SK-N-SH (cell line): ENCODE results near the gene NDUFC1. TPM values are rescaled to one million over a fixed set of nuclear protein-coding genes. Genes with fewer than 3 reads are reported as not detected.

Experiments
- CTCF ChIA-PET: fragments of 300-600, 350-600 bp; formaldehyde crosslinking; extraction: SDS; loops from one replicate; lab custom pipeline; 2021; lab: Yijun Ruan, JAX
- POLR2A ChIA-PET: fragments of 350-600 bp; sonication (Branson Sonifier 250); formaldehyde crosslinking; extraction: SDS; loops from one replicate; lab custom pipeline; 2020; ENCODE audit warnings: antibody characterized with exemption, inconsistent platforms; lab: Yijun Ruan, JAX
- DNase-seq: peaks from one replicate; pipeline ENCODE4 v3.0.0; 2012
- H2AFZ ChIP-seq: fragments of 200-600 bp; sonication (generic); 2 replicates; pipeline ENCODE4 v1.8.1; 2016; ENCODE audit warnings: antibody characterized with exemption, mild to moderate bottlenecking, low read depth
- H3F3A ChIP-seq: fragments of 200-600 bp; sonication (generic); replicated peaks from 2 replicates; pipeline ENCODE3; 2016; ENCODE audit warnings: antibody characterized with exemption, mild to moderate bottlenecking; ENCODE audit not compliant: insufficient read depth
- H3K27ac ChIP-seq, 2 experiments: fragments of 200-500 bp in 1 of 2; fragments of 200-600 bp in 1 of 2; sonication (Bioruptor generic) in 1 of 2; sonication (generic), shearing (Covaris generic) in 1 of 2; 2 replicates each; pipeline versions ENCODE4 v1.5.1 to v1.6.1; 2014 to 2016; ENCODE audit warnings: low read depth in 2 of 2, inconsistent platforms in 1 of 2, low read length in 1 of 2, mild to moderate bottlenecking in 1 of 2, mixed read lengths in 1 of 2
- H3K27me3 ChIP-seq: fragments of 200-600 bp; sonication (generic), shearing (Covaris generic); 2 replicates; pipeline ENCODE4 v1.6.1; 2016; ENCODE audit warnings: mixed run types; ENCODE audit not compliant: insufficient read depth
- H3K36me3 ChIP-seq, 2 experiments: fragments of 200-500 bp in 1 of 2; fragments of 200-600 bp in 1 of 2; sonication (Bioruptor generic) in 1 of 2; sonication (generic) in 1 of 2; replicated peaks in 1 of 2; 2 replicates each; pipeline versions ENCODE3 to v1.5.1; 2014 to 2016; ENCODE audit warnings: low read length in 1 of 2, mild to moderate bottlenecking in 1 of 2; ENCODE audit not compliant: insufficient read depth in 2 of 2, control insufficient read depth in 1 of 2
- H3K4me1 ChIP-seq, 2 experiments: fragments of 200-500 bp in 1 of 2; fragments of 200-600 bp in 1 of 2; sonication (Bioruptor generic) in 1 of 2; sonication (generic), shearing (Covaris generic) in 1 of 2; 2 replicates each; pipeline versions ENCODE4 v1.5.1 to v1.6.1; 2014 to 2016; ENCODE audit warnings: low read depth in 1 of 2, low read length in 1 of 2, mixed run types in 1 of 2; ENCODE audit not compliant: insufficient read depth in 2 of 2, control insufficient read depth in 1 of 2
- H3K4me2 ChIP-seq: fragments of 200-600 bp; sonication (generic), shearing (Covaris generic); 2 replicates; pipeline ENCODE4 v1.6.1; 2017; ENCODE audit warnings: mixed run types
- H3K4me3 ChIP-seq, 2 experiments: fragments of 200-500 bp in 1 of 2; fragments of 200-600 bp in 1 of 2; sonication (Bioruptor generic) in 1 of 2; sonication (generic), shearing (Covaris generic) in 1 of 2; 2 replicates each; pipeline versions ENCODE4 v1.5.1 to v1.8.1; 2014 to 2016; ENCODE audit warnings: low read depth in 2 of 2, inconsistent platforms in 1 of 2, low read length in 1 of 2, mild to moderate bottlenecking in 1 of 2, mixed read lengths in 1 of 2, moderate library complexity in 1 of 2
- H3K79me2 ChIP-seq: fragments of 200-600 bp; sonication (generic); 2 replicates; pipeline ENCODE4 v1.8.1; 2017; ENCODE audit warnings: mild to moderate bottlenecking; ENCODE audit not compliant: insufficient read depth
- H3K9ac ChIP-seq: fragments of 200-600 bp; sonication (generic); 2 replicates; pipeline ENCODE4 v1.6.1; 2017; ENCODE audit warnings: mixed run types
- H3K9me2 ChIP-seq: fragments of 200-600 bp; sonication (generic); 2 replicates; pipeline ENCODE4 v1.6.1; 2017; ENCODE audit warnings: mixed run types
- H3K9me3 ChIP-seq: fragments of 200-600 bp; sonication (generic); 2 replicates; pipeline ENCODE4 v1.6.1; 2017; ENCODE audit warnings: mixed run types, mild to moderate bottlenecking, moderate library complexity
- H4K20me1 ChIP-seq: fragments of 200-600 bp; sonication (generic); 2 replicates; pipeline ENCODE4 v1.6.1; 2017; ENCODE audit warnings: mild to moderate bottlenecking, mixed run types; ENCODE audit not compliant: insufficient read depth
- EP300 ChIP-seq, 2 experiments: IDR thresholded peaks; 2 replicates each; pipeline versions ENCODE4 v1.4.0 to v1.6.1; 2012; ENCODE audit warnings: borderline replicate concordance in 1 of 2, low read depth in 1 of 2, low read length in 1 of 2
- EZH2phosphoT487 ChIP-seq: fragments of 200-600 bp; sonication (generic); IDR thresholded peaks from 2 replicates; pipeline ENCODE4 v1.6.1; 2017; ENCODE audit warnings: low read depth, mixed run types, mild to moderate bottlenecking, antibody characterized with exemption, moderate library complexity, borderline replicate concordance
- FOXJ3 ChIP-seq: sonication (generic); formaldehyde crosslinking; IDR thresholded peaks from 2 replicates; pipeline ENCODE4 v1.5.1; 2020; ENCODE audit warnings: mild to moderate bottlenecking, missing genetic modification reagents
- FOXM1 ChIP-seq: IDR thresholded peaks from 2 replicates; pipeline ENCODE4 v1.4.0; 2012; ENCODE audit warnings: low read depth, mild to moderate bottlenecking
- JUND ChIP-seq: IDR thresholded peaks from 2 replicates; pipeline ENCODE4 v1.4.0; 2012
- MEF2A ChIP-seq: IDR thresholded peaks from 2 replicates; pipeline ENCODE4 v1.4.0; 2012; ENCODE audit warnings: low read depth, borderline replicate concordance
- NFIC ChIP-seq: IDR thresholded peaks from 2 replicates; pipeline ENCODE4 v1.4.0; 2012; ENCODE audit warnings: borderline replicate concordance
- NRF1 ChIP-seq: IDR thresholded peaks from 2 replicates; pipeline ENCODE4 v1.6.1; 2012; ENCODE audit warnings: low read depth, mild to moderate bottlenecking, low read length
- RCOR1 ChIP-seq: fragments of 150-350 bp; IDR thresholded peaks from 2 replicates; pipeline ENCODE4 v1.6.1; 2017; ENCODE audit warnings: antibody characterized with exemption, low read length
- RXRA ChIP-seq: IDR thresholded peaks from 2 replicates; pipeline ENCODE4 v1.4.0; 2012; ENCODE audit warnings: low read depth, mild to moderate bottlenecking, borderline replicate concordance
- SMC3 ChIP-seq: IDR thresholded peaks from 2 replicates; pipeline ENCODE4 v1.6.1; 2012; ENCODE audit warnings: low read depth, low read length, improper control_type of control experiment
- TCF12 ChIP-seq: IDR thresholded peaks from 2 replicates; pipeline ENCODE4 v1.4.0; 2012
- TEAD4 ChIP-seq: IDR thresholded peaks from 2 replicates; pipeline ENCODE4 v1.4.0; 2012; ENCODE audit warnings: mild to moderate bottlenecking, borderline replicate concordance; ENCODE audit not compliant: insufficient read depth
- USF1 ChIP-seq: IDR thresholded peaks from 2 replicates; pipeline ENCODE4 v1.4.0; 2012; ENCODE audit warnings: low read depth, borderline replicate concordance
- WGBS: methylation state at CpG from one replicate; pipeline ENCODE4 v1.1.6; 2017; ENCODE audit warnings: low lambda C conversion rate; 5-methylcytosine and 5-hydroxymethylcytosine counted together
- polyA plus RNA-seq, 3 experiments: library from polyadenylated mRNA; depleted of rRNA; stranded (reverse); fragments of >200 nt; gene quantifications; 2 replicates each; pipeline ENCODE4 v1.2.3, GENCODE V29; 2012

Gene NDUFC1
- polyA plus RNA-seq, 1 of the 3 experiments (the other 2 are of a cell fraction), result 101 TPM

- H4K20me1 ChIP-seq, result no peaks in the 10 kb centered on the region
- H2AFZ ChIP-seq, result no peak overlapping the region
- ChIA-PET CTCF (interaction anchor here (1.1 to 1.7 kb wide), 3 partner anchors 21 to 31 kb away, joined by 3 to 7 read pairs (median 3); no protein-coding TSS in a partner anchor), POLR2A (no interaction called here)
- no peaks in the 10 kb centered on the region for H3K9me2 ChIP-seq
- no peaks in the 10 kb centered on the region for H3K9me3 ChIP-seq
- no peak for TF ChIP-seq NRF1
- TF ChIP-seq EZH2phosphoT487, result no peak
- no peak for TF ChIP-seq SMC3
- TF ChIP-seq FOXJ3, result no peak
- TF ChIP-seq RCOR1, result no peak
- no peak for TF ChIP-seq FOXM1
- no peak for TF ChIP-seq EP300 (IDR thresholded peaks at IDR 0.05; ENCODE audit: borderline replicate concordance in 1 of 2, low read depth in 1 of 2, low read length in 1 of 2)
- TF ChIP-seq USF1, result no peak
- no peak for TF ChIP-seq RXRA
- no peak for TF ChIP-seq JUND
- no peak for TF ChIP-seq TEAD4
- no peak for TF ChIP-seq MEF2A
- TF ChIP-seq TCF12, result no peak
- H3K9ac ChIP-seq, result no peak overlapping the region
- no peaks in the 10 kb centered on the region for H3K79me2 ChIP-seq
- no peaks in the 10 kb centered on the region for H3K27me3 ChIP-seq
- H3K4me2 ChIP-seq, result no peak overlapping the region
- no peak overlapping the region for H3K4me3 ChIP-seq
- peaks cover 0 to 7% of the 10 kb centered on the region in 2 experiments; a peak in 2 of 4 replicates for H3K4me1 ChIP-seq
- peaks cover 9% of the 10 kb centered on the region for H3F3A ChIP-seq
- 94% methylated on average over 1 of the region's 1 CpG for WGBS
- H3K27ac ChIP-seq, result peak overlapping the region in 1 of 2 experiments; percentile 41; a peak in 1 of 4 replicates
- no peaks in the 10 kb centered on the region for H3K36me3 ChIP-seq
- no peak for DNase-seq
Observed at GRCh38 chr4:139274790-139275189, 27.5 kb downstream of the NDUFC1 start.

GRCh38 chr4:139273835-139274234 is 28.4 kb downstream of the NDUFC1 start:
- WGBS, result 86% methylated on average over 1 of the region's 1 CpG
- peaks cover 10% of the 10 kb centered on the region for H3F3A ChIP-seq
- DNase-seq, result no peak
- no peak overlapping the region for H2AFZ ChIP-seq
- TF ChIP-seq NFIC (no peak), FOXM1 (no peak)
- TF ChIP-seq, all 33 proteins: peak for 0
- POLR2A ChIA-PET, result no interaction called here
- Histone ChIP-seq H3K9me3 (no peaks in the 10 kb centered on the region), H3K4me1 (peaks cover 0 to 7% of the 10 kb centered on the region in 2 experiments; a peak in 2 of 4 replicates), H3K27me3 (no peaks in the 10 kb centered on the region), H3K36me3 (no peaks in the 10 kb centered on the region), H3K4me2 (no peak overlapping the region), H3K27ac (no peak overlapping the region), H3K9ac (no peak overlapping the region), H3K4me3 (no peak overlapping the region), H3K79me2 (no peaks in the 10 kb centered on the region), H3K9me2 (no peaks in the 10 kb centered on the region), H4K20me1 (no peaks in the 10 kb centered on the region)
- CTCF ChIA-PET, result no interaction called here
